RWPE1 (cell line): ENCODE measurements around the gene KRTAP25-1.

Experiments
- CTCF ChIA-PET: fragments of 350-600 bp; sonication (Branson Sonifier 250); formaldehyde crosslinking; extraction: SDS; loops from one replicate; lab custom pipeline; 2021; lab: Yijun Ruan, JAX
- POLR2A ChIA-PET: fragments of 400-600 bp; formaldehyde crosslinking; extraction: SDS; loops from one replicate; lab custom pipeline; 2020; ENCODE audit warnings: antibody characterized with exemption; ENCODE audit not compliant: low non-redundant PET; lab: Yijun Ruan, JAX
- DNase-seq: peaks from one replicate; pipeline ENCODE4 v3.0.0; 2012; ENCODE audit warnings: low spot score
- H3K27ac ChIP-seq: fragments of 450-650 bp; 2 replicates; pipeline ENCODE4 v1.5.1; 2017
- TF ChIP-seq, protein P1 (sequence below): fragments of 450-650 bp; conservative IDR thresholded peaks from 2 replicates; pipeline ENCODE4 v1.5.1; 2017; ENCODE audit warnings: low read depth, mild to moderate bottlenecking

Gene KRTAP25-1

DNA sequence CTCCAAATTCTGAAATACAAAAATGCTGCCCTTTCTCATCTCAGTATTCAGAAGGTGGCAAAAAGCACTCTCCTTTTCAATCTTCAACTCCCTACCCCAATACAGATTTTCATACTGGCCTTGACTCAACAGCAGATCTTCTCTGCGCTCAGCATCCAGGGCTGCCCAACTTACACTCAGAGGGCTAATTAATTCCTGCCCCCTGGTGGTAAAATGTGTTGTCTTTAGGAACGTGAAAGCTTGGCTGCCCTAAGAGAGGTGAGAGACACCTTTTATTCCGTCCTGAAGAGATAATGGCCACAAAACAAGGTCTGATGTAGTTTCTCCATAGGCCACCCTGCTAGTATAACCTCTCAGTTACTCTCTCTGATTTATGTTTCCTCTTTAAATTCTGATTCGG lies 31.5 kb downstream of the KRTAP25-1 start:
- CTCF ChIA-PET, result interaction anchor here (0.7 kb wide), 1 partner anchor 43 kb away, joined by 3 read pairs; no protein-coding TSS in a partner anchor
- no peak overlapping the region for H3K27ac ChIP-seq
- DNase-seq, result peak; percentile 40
- POLR2A ChIA-PET, result no interaction called here
- TF ChIP-seq, protein P1, sequence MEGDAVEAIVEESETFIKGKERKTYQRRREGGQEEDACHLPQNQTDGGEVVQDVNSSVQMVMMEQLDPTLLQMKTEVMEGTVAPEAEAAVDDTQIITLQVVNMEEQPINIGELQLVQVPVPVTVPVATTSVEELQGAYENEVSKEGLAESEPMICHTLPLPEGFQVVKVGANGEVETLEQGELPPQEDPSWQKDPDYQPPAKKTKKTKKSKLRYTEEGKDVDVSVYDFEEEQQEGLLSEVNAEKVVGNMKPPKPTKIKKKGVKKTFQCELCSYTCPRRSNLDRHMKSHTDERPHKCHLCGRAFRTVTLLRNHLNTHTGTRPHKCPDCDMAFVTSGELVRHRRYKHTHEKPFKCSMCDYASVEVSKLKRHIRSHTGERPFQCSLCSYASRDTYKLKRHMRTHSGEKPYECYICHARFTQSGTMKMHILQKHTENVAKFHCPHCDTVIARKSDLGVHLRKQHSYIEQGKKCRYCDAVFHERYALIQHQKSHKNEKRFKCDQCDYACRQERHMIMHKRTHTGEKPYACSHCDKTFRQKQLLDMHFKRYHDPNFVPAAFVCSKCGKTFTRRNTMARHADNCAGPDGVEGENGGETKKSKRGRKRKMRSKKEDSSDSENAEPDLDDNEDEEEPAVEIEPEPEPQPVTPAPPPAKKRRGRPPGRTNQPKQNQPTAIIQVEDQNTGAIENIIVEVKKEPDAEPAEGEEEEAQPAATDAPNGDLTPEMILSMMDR, result no peak

DNA sequence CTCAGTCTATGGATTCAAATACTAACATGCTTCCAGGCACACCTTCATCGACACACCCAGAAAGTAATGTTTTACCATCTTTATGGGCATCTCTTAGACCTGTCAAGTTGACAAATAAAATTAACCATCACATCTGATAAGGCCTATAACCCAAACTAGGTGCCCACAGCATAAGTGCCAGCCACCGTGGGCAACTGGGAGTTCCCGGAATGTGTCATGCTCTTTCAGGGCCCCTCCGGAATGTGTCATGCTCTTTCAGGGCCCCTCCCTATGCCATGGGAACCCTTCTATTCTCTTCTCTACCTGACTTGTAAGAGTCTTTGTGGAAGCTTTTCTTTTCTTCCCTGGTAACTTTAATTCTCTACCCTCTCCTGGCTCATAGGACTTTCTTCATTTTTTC lies 33.2 kb downstream of the KRTAP25-1 start:
- CTCF ChIA-PET, result interaction anchor here (0.7 kb wide), 1 partner anchor 240 kb away, joined by 3 read pairs; no protein-coding TSS in a partner anchor
- H3K27ac ChIP-seq, result no peak overlapping the region
- no peak for DNase-seq
- POLR2A ChIA-PET, result no interaction called here
- TF ChIP-seq, protein P1, result no peak

DNA sequence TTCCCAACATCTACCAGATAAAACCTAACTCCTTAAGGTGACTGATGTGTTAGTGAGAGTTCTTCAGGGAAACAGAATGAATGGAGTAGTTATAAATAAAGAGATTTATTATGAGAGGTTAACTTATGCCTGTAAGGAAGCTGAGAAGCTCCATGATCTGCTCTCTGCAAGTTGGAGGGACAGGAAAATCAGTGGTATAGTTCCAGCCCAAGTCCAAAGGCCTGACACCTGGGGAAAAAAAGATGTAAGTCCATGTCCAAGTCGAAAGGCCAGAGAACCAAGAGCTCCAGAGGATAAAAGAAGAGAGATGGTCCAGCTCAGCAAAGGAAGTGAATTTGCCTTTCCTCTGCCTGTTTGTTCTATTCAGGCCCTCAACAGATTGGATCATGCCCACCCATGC lies 33.6 kb downstream of the KRTAP25-1 start:
- H3K27ac ChIP-seq, result no peak overlapping the region
- POLR2A ChIA-PET, result no interaction called here
- CTCF ChIA-PET, result interaction anchor here (0.7 kb wide), 1 partner anchor 240 kb away, joined by 3 read pairs; no protein-coding TSS in a partner anchor

DNA sequence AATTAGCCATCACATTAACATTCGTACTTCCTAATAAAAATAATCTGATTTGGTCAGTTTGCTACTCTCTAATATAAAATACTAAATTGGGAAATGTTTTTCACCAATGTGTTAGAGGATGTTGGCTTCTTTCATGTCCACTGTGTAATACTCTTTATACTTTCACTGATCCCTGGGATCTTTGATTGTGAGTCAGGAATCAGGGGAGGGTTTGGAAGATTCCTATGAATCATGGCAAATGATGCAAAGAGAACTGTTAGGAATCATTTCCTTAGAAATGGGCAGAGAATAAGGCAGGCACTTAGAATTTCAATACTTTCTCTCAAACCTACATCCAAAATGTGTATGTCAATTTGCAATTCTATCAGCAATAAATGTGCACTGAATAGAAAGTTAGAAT lies 37.5 kb downstream of the KRTAP25-1 start:
- TF ChIP-seq, protein P1, result no peak
- ChIA-PET POLR2A (no interaction called here), CTCF (no interaction called here)
- DNase-seq, result peak; percentile 25
- no peak overlapping the region for H3K27ac ChIP-seq

More for the DNA sequence above, 33.6 kb downstream of the KRTAP25-1 start:
- TF ChIP-seq, protein P1, result no peak
- DNase-seq, result no peak

DNA sequence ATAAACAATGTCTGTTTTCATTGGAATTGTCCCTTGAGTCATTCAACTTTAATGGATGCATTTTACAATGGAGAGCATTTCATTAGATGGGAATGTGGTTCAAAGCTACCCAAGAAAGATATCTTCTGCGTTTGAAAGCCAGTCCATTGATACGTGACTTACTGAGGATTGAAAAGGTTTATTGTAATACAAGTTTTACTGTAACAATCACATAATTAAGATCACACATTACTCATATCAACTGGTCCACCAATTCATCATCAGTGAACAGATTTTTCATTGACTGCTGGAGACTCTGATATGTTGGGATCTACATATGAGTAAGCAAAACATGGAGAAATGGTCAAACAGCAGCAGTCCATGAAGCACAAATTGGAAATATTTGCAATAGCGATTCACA lies 39.4 kb downstream of the KRTAP25-1 start:
- POLR2A ChIA-PET, result no interaction called here
- CTCF ChIA-PET, result no interaction called here
- H3K27ac ChIP-seq, result no peak overlapping the region
- TF ChIP-seq, protein P1, result no peak
- no peak for DNase-seq

DNA sequence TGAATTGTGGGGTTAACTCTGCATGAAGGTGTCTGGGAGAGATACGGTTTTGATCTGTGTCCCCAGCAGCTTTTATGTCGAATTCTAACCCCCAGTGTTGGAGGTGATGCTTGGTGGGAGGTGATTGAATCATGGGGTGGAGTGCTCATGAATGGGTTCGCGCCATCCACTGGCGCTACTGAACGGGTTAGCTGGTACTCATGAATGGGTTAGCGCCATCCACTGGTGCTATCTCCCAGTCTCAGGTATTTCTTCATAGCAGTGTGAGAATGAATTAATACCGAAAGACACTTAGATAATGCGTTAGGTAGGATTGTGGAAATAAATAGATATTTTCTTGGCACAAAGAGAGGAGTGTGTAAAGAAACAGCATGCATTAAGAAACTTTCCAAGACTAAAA lies 40.5 kb downstream of the KRTAP25-1 start:
- no peak for DNase-seq
- TF ChIP-seq, protein P1, result no peak
- ChIA-PET POLR2A (no interaction called here), CTCF (no interaction called here)
- H3K27ac ChIP-seq, result no peak overlapping the region

DNA sequence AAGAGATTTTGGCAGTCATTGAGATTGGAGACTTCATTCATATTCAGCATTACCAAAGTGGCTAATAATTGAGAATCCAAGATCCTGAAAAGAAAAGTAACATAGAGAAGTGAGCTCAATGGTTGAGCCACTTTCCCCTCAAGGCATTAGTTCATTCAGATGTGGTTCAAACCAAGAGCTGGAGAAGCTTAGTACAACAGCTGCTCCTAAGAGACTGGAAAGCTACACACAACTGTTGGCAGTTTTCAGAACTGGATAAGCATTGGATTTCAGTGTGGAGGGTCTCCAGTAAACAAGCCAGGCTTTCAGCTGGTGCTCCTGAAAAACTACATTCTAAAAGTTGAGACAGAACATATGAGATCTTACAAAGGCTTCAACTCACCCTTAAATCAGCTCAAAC lies 44.3 kb downstream of the KRTAP25-1 start:
- ChIA-PET POLR2A (no interaction called here), CTCF (interaction anchor here (0.6 to 1.1 kb wide), 2 partner anchors 10 to 252 kb away, joined by 3 to 4 read pairs; no protein-coding TSS in a partner anchor)
- no peak overlapping the region for H3K27ac ChIP-seq
- TF ChIP-seq, protein P1, result no peak
- DNase-seq, result no peak
